NCI-H82 (cell line): ENCODE measurements around the gene SMARCC2.

Experiments
- DNase-seq: peaks from one replicate; lab custom pipeline; 2025; lab: John Stamatoyannopoulos, UW

Gene SMARCC2

DNA sequence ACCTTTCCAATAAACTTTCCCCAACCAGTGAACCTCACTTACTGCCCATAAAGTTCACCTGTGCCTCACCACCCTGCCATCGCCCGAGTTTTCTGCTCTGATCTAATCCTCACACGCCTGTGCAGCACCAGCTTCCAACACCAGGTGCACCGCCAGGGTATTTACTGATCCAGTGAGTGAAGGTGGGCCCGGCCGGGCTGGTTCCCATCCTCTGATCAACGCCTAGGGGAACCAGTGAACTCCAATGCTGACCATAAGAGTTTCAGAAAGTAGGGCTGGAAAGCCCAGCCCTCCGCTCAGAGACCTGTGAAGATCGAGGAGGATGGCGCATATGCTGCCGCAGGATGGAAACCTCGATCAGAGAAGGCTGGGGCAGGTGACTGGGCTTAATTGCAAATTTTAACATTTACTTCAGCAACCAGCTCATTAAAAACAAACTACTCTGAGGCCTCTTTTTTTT, 37.6 kb downstream of the SMARCC2 start:
- peak; percentile 87 for DNase-seq

DNA sequence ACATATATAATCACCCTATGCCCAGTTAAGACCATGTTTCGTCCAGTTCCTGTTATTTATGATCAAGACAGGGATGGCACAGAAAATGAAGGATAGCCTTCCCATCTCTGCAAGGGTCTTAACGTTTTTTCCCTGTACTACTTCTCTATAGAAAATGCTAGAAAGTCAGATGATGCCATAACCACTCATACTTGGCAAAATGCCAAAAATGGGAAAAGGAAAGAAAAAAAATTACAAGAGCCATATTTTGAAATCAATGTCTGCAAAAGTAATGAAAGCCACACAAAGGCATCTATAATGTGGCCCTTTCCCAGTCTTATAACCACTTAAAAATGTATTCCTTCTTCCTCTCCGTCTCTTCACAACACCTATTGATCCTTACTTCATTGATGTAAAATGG, 38.7 kb downstream of the SMARCC2 start:
- DNase-seq: no peak

DNA sequence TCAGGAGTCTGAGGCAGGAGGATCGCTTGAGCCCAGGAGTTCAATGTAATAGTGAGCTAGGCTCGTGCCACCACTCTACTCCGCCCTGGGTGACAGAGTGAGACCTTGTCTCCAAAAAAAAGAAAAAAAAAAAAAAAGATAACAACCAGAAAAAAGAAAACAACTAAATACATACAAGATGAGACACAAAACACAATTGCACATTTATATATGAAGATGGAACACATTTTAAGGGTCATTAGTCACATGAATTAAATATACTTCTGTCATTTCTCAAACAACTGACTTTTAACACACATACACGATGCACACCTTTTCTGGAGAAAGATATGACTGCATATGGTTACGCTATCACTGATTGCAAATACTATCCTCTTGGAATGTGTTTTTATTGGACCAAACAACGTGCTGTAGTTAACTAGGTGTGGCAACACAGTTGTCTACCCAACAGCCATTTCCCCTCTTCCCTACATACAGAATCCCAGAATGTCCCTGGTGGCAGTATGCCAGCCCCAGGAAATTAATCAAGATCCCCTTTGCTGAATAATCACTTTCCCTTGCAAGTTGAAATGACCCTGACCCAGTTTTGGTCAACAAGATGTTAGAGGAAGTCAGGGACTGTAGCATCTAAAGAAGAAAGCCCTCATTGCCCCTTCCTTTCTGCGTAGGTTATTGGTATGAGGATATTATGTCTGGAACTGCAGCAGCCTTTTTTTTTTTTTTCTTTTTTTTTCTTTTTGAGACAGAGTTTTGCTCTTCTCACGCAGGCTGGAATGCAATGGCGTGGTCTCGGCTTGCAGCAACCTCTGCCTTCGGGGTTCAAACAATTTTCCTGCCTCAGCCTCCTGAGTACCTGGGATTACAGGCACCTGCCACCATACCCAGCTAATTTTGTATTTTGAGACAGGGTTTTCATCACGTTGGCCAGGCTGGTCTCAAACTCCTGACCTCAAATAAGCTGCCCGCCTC, 42.5 kb downstream of the SMARCC2 start:
- DNase-seq: no peak

GRCh38 chr12:56145217-56145616, 44.1 kb downstream of the SMARCC2 start:
- DNase-seq: no peak

DNA sequence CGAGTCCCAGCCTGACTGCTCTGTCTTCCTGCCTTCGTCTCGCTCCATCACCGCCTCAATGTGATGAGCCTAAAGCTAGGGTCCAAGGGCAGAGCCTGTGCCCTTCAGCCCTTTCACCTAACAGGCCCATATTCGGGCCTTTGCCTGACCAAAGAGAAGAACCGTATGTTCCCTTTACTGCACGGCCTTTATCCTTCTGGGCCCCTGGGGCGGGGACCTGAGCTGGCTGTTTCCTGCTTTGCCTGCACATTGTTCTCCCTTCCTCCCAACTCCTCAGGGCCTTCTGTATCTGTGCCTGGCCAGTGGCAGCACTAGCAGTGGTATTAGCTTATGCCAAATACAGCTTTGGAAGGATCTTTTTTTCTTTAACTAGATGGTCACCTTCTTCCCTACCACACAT, 45.4 kb downstream of the SMARCC2 start:
- DNase-seq: no peak

DNA sequence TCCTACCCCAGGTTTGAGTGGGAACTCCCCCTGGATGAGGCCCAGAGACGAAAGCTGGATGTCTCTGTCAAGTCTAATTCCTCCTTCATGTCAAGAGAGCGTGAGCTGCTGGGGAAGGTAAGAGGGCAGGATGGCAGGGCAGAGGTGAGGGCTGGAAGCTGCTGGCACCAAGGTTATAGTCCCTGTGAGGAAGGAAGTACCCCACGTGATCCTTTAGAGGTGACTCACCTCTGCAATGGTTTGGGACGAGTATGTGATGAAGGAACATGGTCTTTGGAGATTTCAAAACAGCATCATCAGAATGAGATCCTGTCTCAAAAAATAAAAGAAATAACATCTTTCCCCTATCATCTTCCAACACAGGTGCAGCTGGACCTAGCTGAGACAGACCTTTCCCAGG, 46.1 kb downstream of the SMARCC2 start:
- no peak for DNase-seq

DNA sequence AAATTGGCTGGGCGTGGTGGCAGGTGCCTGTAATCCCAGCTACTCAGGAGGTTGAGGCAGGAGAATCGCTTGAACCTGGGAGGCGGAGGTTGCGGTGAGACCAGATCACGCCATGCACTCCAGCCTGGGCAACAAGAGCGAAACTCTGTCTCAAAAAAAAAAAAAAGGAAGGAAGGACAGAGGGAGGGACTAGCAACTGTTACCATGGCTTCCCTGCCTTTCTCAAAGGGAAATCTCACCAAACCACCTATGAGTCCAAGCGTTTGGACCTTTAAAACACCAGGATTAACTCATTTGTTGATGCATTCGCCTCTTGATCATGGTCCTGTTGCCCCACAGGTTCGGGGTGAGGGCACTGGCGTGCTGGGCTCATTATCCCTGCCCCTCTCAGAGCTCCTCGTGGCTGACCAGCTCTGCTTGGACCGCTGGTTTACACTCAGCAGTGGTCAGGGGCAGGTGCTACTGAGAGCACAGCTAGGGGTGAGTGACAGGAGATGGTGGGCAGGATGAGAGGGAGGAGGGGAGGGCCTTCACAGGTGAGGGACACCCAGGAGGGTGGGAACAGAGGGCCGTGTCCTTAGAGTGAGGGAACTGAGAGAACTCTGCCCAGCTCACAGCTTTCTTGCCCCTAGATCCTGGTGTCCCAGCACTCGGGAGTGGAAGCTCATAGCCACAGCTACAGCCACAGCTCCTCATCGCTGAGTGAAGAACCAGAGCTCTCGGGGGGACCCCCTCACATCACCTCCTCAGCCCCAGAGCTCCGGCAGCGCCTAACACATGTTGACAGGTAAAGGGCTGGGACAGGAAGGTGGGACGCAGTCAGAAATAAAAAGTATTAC, 47.1 kb downstream of the SMARCC2 start:
- DNase-seq: no peak

- no peak for DNase-seq
Measured at GRCh38 chr12:56137853-56138571, 51.3 kb downstream of the SMARCC2 start.

DNA sequence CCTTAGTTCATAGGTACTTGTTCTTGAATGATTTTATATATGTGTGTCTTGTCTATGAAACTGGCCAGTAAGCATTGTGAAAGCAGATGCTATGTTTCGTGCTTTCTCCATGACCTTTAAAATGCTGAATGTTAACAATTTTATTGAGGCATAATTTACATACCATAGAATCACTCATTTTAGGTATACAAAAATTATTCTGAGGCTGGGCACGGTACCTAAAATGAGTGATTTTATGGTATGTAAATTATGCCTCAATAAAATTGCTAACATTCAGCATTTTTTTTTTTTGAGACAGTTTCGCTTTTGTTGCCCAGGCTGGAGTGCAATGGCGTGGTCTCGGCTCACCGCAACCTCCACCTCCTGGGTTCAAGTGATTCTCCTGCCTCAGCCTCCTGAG, 54.4 kb downstream of the SMARCC2 start:
- no peak for DNase-seq

DNA sequence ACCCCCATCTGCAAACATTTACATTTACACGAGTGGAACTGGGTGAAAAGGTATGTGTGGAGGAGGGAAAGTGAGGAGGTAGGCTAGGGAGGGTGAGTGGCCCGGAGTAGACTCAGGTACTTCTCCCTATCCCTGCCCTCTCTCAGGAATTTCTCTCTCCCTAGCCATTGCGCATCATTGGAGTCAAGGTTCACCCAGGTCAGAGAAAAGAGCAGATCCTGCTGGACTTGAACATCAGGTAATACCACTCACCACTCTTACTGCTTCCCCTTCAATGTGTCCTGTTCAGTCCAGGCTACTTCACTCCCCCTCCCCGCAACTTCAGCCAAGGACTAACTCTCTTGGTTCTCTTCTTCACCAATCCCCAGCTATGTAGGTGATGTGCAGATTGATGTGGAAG, 58.4 kb downstream of the SMARCC2 start:
- no peak for DNase-seq

GRCh38 chr12:56129942-56130495, 59.3 kb downstream of the SMARCC2 start:
- DNase-seq: no peak

GRCh38 chr12:56129206-56129941, 59.9 kb downstream of the SMARCC2 start:
- peak; percentile 66 for DNase-seq

GRCh38 chr12:56128670-56129205, 60.5 kb downstream of the SMARCC2 start:
- peak; percentile 62 for DNase-seq

DNA sequence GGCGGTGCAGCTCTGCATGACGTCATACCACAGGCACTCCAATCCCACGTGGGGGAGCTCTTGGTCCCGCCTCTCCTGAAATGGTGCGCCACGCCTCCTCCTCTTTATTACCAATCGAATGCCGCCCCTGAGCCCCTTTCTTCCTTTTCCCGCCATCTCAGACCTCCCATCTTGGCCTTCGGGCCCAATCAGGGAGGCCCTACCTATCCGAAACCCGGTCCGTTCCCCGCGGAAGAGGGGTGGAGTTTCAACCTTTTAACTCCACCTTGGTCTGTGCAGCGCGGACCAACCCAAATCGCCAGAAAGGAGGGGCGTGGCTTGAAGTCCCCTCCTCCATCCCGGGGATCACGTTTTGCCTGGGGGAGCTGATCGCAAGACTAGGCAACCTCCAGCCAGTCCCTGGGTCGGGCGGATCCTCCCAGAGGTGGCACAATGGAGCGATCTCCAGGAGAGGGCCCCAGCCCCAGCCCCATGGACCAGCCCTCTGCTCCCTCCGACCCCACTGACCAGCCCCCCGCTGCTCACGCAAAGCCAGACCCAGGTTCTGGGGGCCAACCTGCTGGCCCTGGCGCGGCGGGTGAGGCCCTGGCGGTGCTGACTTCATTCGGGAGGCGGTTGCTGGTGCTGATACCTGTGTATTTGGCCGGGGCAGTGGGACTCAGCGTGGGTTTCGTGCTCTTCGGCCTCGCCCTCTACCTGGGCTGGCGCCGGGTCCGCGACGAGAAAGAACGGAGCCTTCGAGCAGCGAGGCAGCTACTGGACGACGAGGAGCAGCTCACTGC, 61.2 kb downstream of the SMARCC2 start, which contains the start of gene ESYT1:
TSS of gene ESYT1 (plus strand) at position 380 of the 782 bp plus-strand sequence. CDS start at position 433, 53 bp downstream.
- peak; percentile 100 for DNase-seq

GRCh38 chr12:56127485-56127887, 61.8 kb downstream of the SMARCC2 start:
- DNase-seq: peak; percentile 58

GRCh38 chr12:56126732-56127239, 62.5 kb downstream of the SMARCC2 start:
- DNase-seq: no peak

GRCh38 chr12:56124133-56124532, 65.2 kb downstream of the SMARCC2 start:
- no peak for DNase-seq

DNA sequence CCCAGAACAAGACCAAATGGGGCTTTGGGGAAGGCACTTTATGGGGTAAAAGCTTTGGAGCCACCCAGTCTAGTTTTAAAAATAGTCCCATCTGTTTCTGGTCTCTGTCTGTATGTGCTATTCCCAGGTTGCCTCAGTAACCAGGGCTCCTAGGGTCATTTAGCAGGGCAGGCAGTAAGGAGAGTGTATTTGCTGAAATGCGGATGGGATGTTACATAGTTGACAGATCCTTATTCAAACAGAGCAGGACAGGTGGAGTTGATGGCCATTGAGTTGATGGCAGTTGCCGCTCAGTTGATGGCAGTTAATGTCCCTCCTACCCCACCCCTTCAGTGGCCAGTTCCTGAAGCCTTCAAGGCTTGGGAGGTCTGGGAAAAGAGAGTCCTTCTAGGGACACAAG, 66.6 kb downstream of the SMARCC2 start:
- no peak for DNase-seq

DNA sequence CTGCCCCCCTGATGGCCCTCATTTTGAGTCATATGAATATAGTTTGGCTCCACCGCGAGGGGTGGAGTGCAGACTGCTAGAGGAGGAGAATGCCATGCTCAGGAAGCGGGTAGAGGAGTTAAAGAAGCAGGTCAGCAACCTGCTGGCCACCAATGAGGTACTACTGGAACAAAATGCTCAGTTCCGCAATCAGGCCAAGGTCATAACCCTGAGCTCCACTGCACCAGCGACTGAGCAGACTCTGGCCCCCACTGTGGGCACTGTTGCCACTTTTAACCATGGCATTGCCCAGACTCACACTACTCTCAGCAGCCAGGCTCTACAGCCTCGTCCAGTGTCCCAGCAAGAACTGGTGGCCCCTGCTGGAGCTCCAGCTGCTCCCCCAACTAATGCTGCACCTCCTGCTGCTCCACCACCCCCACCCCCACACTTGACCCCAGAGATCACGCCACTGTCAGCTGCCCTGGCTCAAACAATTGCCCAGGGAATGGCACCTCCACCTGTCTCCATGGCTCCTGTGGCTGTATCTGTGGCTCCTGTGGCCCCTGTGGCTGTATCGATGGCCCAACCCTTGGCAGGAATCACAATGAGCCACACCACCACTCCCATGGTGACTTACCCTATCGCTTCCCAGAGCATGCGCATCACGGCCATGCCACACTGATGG, 67.9 kb downstream of the SMARCC2 start:
- DNase-seq: no peak
